B cell (primary cell): Measurements from ENCODE around the gene RNMT. TPM values are rescaled to one million over a fixed set of nuclear protein-coding genes. Genes with fewer than 3 reads are reported as not detected.

ENCODE experiments used
- ATAC-seq: fragments of 200-7000 bp; cut with Tn5 transposase; one replicate; pipeline ENCODE4 v1.10.0; 2021; ENCODE audit warnings: low read depth, mild to moderate bottlenecking, moderate number of reproducible peaks, moderate library complexity
- CTCF ChIA-PET: fragments of 350-600 bp; sonication (Branson Sonifier 250); formaldehyde crosslinking; loops from one replicate; lab custom pipeline; 2021; ENCODE audit warnings: antibody characterized with exemption, inconsistent platforms; lab: Charles Lee
- POLR2A ChIA-PET: fragments of 350-600 bp; sonication (Branson Sonifier 250); formaldehyde crosslinking; loops from one replicate; lab custom pipeline; 2021; ENCODE audit warnings: antibody characterized with exemption; lab: Charles Lee
- DNase-seq: peaks from one replicate; pipeline ENCODE4 v3.0.0; 2013
- H2AFZ ChIP-seq: 2 replicates; pipeline ENCODE4 v1.6.1; 2012; ENCODE audit warnings: mild to moderate bottlenecking, low read depth, low read length; ENCODE audit not compliant: insufficient read depth, poor library complexity, severe bottlenecking
- H3K27ac ChIP-seq, 2 donors: 1 replicate in 1 of 2; 2 replicates in 1 of 2; pipeline ENCODE4 v1.5.1; 2012 to 2013; ENCODE audit warnings: low read length in 2 of 2, mild to moderate bottlenecking in 2 of 2, moderate library complexity in 1 of 2
- H3K27me3 ChIP-seq, 4 experiments: fragments of 200-600 bp in 1 of 4; sonication (generic) in 1 of 4; replicated peaks in 1 of 4; 1 replicate in 2 of 4; 2 replicates in 2 of 4; pipeline versions ENCODE4 v1.6.1 to v1.7.0; 2013 to 2016; ENCODE audit warnings: low read length in 3 of 4, mild to moderate bottlenecking in 2 of 4, mixed read lengths in 1 of 4, moderate library complexity in 1 of 4; ENCODE audit not compliant: insufficient read depth in 4 of 4, control insufficient read depth in 3 of 4; ENCODE audit errors: control extremely low read depth in 1 of 4
- H3K36me3 ChIP-seq, 2 experiments: replicated peaks in 1 of 2; 1 replicate in 1 of 2; 2 replicates in 1 of 2; pipeline versions ENCODE4 v1.6.1 to v1.7.1; 2013; ENCODE audit warnings: low read length in 1 of 2; ENCODE audit not compliant: insufficient read depth in 2 of 2, control insufficient read depth in 1 of 2; ENCODE audit errors: control extremely low read depth in 1 of 2, extremely low read depth in 1 of 2
- H3K4me1 ChIP-seq, 2 donors: fragments of 200-600 bp in 1 of 2; sonication (generic) in 1 of 2; 1 replicate in 1 of 2; 2 replicates in 1 of 2; pipeline versions ENCODE4 v1.5.1 to v1.6.1; 2013 to 2017; ENCODE audit warnings: low read length in 2 of 2; ENCODE audit not compliant: control insufficient read depth in 2 of 2, insufficient read depth in 2 of 2
- H3K4me2 ChIP-seq: replicated peaks from 2 replicates; pipeline ENCODE3; 2012; ENCODE audit warnings: mild to moderate bottlenecking, low read depth, low read length; ENCODE audit not compliant: poor library complexity, severe bottlenecking
- H3K4me3 ChIP-seq, 5 experiments: fragments of 200-600 bp in 1 of 5; sonication (generic) in 1 of 5; 1 replicate in 3 of 5; 2 replicates in 2 of 5; pipeline versions ENCODE4 v1.5.1 to v1.7.0; 2011 to 2016; ENCODE audit warnings: low read length in 4 of 5, mild to moderate bottlenecking in 4 of 5, low read depth in 2 of 5, control low read depth in 1 of 5, moderate library complexity in 1 of 5; ENCODE audit not compliant: insufficient read depth in 1 of 5; ENCODE audit errors: control extremely low read depth in 1 of 5, extremely low read depth in 1 of 5
- H3K79me2 ChIP-seq: fragments of 200-600 bp; sonication (generic); one replicate; pipeline ENCODE4 v1.6.0; 2016; ENCODE audit warnings: low read length; ENCODE audit not compliant: control insufficient read depth, insufficient read depth
- H3K9ac ChIP-seq: fragments of 200-600 bp; sonication (generic); 2 replicates; pipeline ENCODE4 v1.6.1; 2017; ENCODE audit warnings: mild to moderate bottlenecking, low read length, moderate library complexity
- H3K9me3 ChIP-seq, 3 donors: one replicate each; pipeline versions ENCODE4 v1.6.1 to v1.7.1; 2013; ENCODE audit warnings: low read length in 2 of 3; ENCODE audit not compliant: control insufficient read depth in 2 of 3, insufficient read depth in 1 of 3; ENCODE audit errors: control extremely low read depth in 1 of 3
- H4K20me1 ChIP-seq: 2 replicates; pipeline ENCODE4 v1.6.0; 2012; ENCODE audit warnings: mild to moderate bottlenecking, low read length; ENCODE audit not compliant: insufficient read depth, control insufficient read depth, poor library complexity, severe bottlenecking
- H3K27ac Mint-ChIP-seq: one replicate; pipeline ENCODE4 v1.8.0; 2021; ENCODE audit warnings: mixed read lengths
- H3K27me3 Mint-ChIP-seq: one replicate; pipeline ENCODE4 v1.8.0; 2021; ENCODE audit warnings: mixed read lengths
- H3K4me1 Mint-ChIP-seq: one replicate; pipeline ENCODE4 v1.8.0; 2021; ENCODE audit warnings: mixed read lengths
- H3K4me3 Mint-ChIP-seq: one replicate; pipeline ENCODE4 v1.8.0; 2021; ENCODE audit warnings: mixed read lengths
- H3K9me3 Mint-ChIP-seq: one replicate; pipeline ENCODE4 v1.8.0; 2022; ENCODE audit warnings: mixed read lengths; ENCODE audit not compliant: insufficient read depth
- CTCF ChIP-seq: fragments of 200-600 bp; IDR thresholded peaks from one replicate; pipeline ENCODE4 v1.8.0; 2022; ENCODE audit warnings: antibody characterized with exemption, mild to moderate bottlenecking
- EZH2 ChIP-seq: IDR thresholded peaks from 2 replicates; pipeline ENCODE4 v1.6.1; 2012; ENCODE audit warnings: borderline replicate concordance, low read depth, mild to moderate bottlenecking, moderate library complexity, low read length; ENCODE audit not compliant: insufficient read depth, poor library complexity, severe bottlenecking
- WGBS: methylation state at CpG from one replicate; pipeline ENCODE4 v1.1.5; 2013; ENCODE audit warnings: missing lambda C conversion rate; ENCODE audit not compliant: insufficient coverage; 5-methylcytosine and 5-hydroxymethylcytosine counted together
- intact Hi-C: fragments of 100-400 bp; cut with micrococcal nuclease; formaldehyde crosslinking; loops from one replicate; pipeline ENCODE4 v1.10.0; 2022
- polyA plus RNA-seq: library from polyadenylated mRNA; depleted of rRNA; stranded (reverse); fragments of >200 nt; gene quantifications from 2 replicates; pipeline ENCODE4 v1.2.3, GENCODE V29; 2012
- total RNA-seq, 2 donors: library from RNA; stranded (reverse); fragments of 120-200 nt in 1 of 2; gene quantifications; 1 replicate in 1 of 2; 2 replicates in 1 of 2; pipeline versions ENCODE4 v1.2.3 to v1.2.4, GENCODE V29; 2013 to 2022

RNMT gene
- total and polyA plus RNA-seq, 2 donors (not counting 1 experiment from before 2014, with no cell fraction given), result 15.4 to 57.8 TPM

- Histone ChIP-seq H3K79me2 (peaks cover 85% of the 10 kb centered on the region), H3K9me3 (peaks cover 0 to under 1% (median 0%) of the 10 kb centered on the region in 3 donors), H3K4me3 (no peak overlapping the region), H4K20me1 (peaks cover 36% of the 10 kb centered on the region), H3K4me1 (no peaks in the 10 kb centered on the region), H3K9ac (no peak overlapping the region), H3K27ac (no peak overlapping the region), H2AFZ (no peak overlapping the region), H3K27me3 (no peaks in the 10 kb centered on the region), H3K36me3 (no peaks in the 10 kb centered on the region), H3K4me2 (no peak overlapping the region)
- 86% methylated on average over 5 of the region's 8 CpGs for WGBS
- DNase-seq (no peak), ATAC-seq (no peak)
- intact Hi-C loops, result no loop called here
- H3K27ac Mint-ChIP-seq, result no peak overlapping the region
- TF ChIP-seq CTCF (no peak), EZH2 (no peak)
- ChIA-PET CTCF (interaction anchor here (0.9 to 1.0 kb wide), 2 partner anchors 154 to 1323 kb away, joined by 3 read pairs; no protein-coding TSS in a partner anchor), POLR2A (no interaction called here)
- peaks cover 4% of the 10 kb centered on the region for H3K4me1 Mint-ChIP-seq
- H3K4me3 Mint-ChIP-seq, result no peak overlapping the region
- H3K27me3 Mint-ChIP-seq, result no peaks in the 10 kb centered on the region
- no peaks in the 10 kb centered on the region for H3K9me3 Mint-ChIP-seq
Observed at GRCh38 chr18:13712400-13713131, 13.9 kb upstream of the RNMT start.

- Histone ChIP-seq H2AFZ (no peak overlapping the region), H3K4me1 (no peaks in the 10 kb centered on the region), H3K79me2 (peaks cover 85% of the 10 kb centered on the region), H3K9ac (no peak overlapping the region), H3K4me3 (no peak overlapping the region), H3K27ac (no peak overlapping the region), H3K9me3 (peaks cover 3 to 5% (median 4%) of the 10 kb centered on the region in 3 donors), H3K27me3 (no peaks in the 10 kb centered on the region), H4K20me1 (peaks cover 35% of the 10 kb centered on the region), H3K4me2 (no peak overlapping the region), H3K36me3 (no peaks in the 10 kb centered on the region)
- WGBS, result 82% methylated on average over 5 of the region's 8 CpGs
- TF ChIP-seq EZH2 (no peak), CTCF (no peak)
- ATAC-seq, result no peak
- intact Hi-C loops, result no loop called here
- ChIA-PET CTCF (no interaction called here), POLR2A (no interaction called here)
- Mint-ChIP-seq H3K27ac (no peak overlapping the region), H3K4me3 (no peak overlapping the region), H3K9me3 (peaks cover 4% of the 10 kb centered on the region), H3K27me3 (no peaks in the 10 kb centered on the region), H3K4me1 (peaks cover 4% of the 10 kb centered on the region)
- no peak for DNase-seq
Observed at GRCh38 chr18:13713455-13714055, 12.9 kb upstream of the RNMT start.
